Hematopoietic multipotent progenitor cell treated with erythropoietin and hydrocortisone succinate and interleukin-3 and kit ligand, for 4 days (in vitro differentiated cells): ENCODE measurements around the gene CHAMP1.
"Not testable (repeated sequence)": the region's sequence is repeated elsewhere in the genome, so short reads cannot be mapped to it uniquely, and the experiment has no call there.

Source experiments
- DNase-seq: peaks from one replicate; pipeline ENCODE4 v3.0.0-alpha.2; 2015

The CHAMP1 gene

GRCh38 chr13:114303700-114304327 lies 10.5 kb upstream of the CHAMP1 start:
- no peak for DNase-seq

- no peak for DNase-seq
Observed at GRCh38 chr13:114304346-114305034, 9.8 kb upstream of the CHAMP1 start.

- no peak for DNase-seq
Observed at GRCh38 chr13:114309086-114309485, 5.2 kb upstream of the CHAMP1 start.

GRCh38 chr13:114309806-114310410 lies 4.4 kb upstream of the CHAMP1 start:
- DNase-seq: no peak

- no peak for DNase-seq
Observed at GRCh38 chr13:114310956-114311355, 3.3 kb upstream of the CHAMP1 start.

- DNase-seq: no peak
Observed at GRCh38 chr13:114311387-114311786, 2.9 kb upstream of the CHAMP1 start.

- no peak for DNase-seq
Observed at GRCh38 chr13:114311908-114312307, 2.4 kb upstream of the CHAMP1 start.

- peak; percentile 20 for DNase-seq
Observed at GRCh38 chr13:114313061-114313860, 1.0 kb upstream of the CHAMP1 start.

GRCh38 chr13:114315074-114315785 lies 927 bp downstream of the CHAMP1 start:
- DNase-seq: peak; percentile 37

GRCh38 chr13:114318624-114319023 lies 4.3 kb downstream of the CHAMP1 start:
- DNase-seq: peak; percentile 28

GRCh38 chr13:114319441-114319913 lies 5.2 kb downstream of the CHAMP1 start:
- DNase-seq: no peak

- peak; percentile 89 for DNase-seq
Observed at GRCh38 chr13:114320065-114320464, 5.8 kb downstream of the CHAMP1 start.

GRCh38 chr13:114321256-114321655 lies 7.0 kb downstream of the CHAMP1 start:
- DNase-seq: no peak

- no peak for DNase-seq
Observed at GRCh38 chr13:114323349-114323748, 9.0 kb downstream of the CHAMP1 start.

- no peak for DNase-seq
Observed at GRCh38 chr13:114324334-114324733, 10.0 kb downstream of the CHAMP1 start.

- DNase-seq: peak; percentile 48
Observed at GRCh38 chr13:114325729-114326128, 11.4 kb downstream of the CHAMP1 start.

GRCh38 chr13:114328034-114328433 lies 13.7 kb downstream of the CHAMP1 start:
- DNase-seq: no peak

GRCh38 chr13:114328595-114328994 lies 14.3 kb downstream of the CHAMP1 start:
- no peak for DNase-seq

GRCh38 chr13:114330086-114330485 lies 15.8 kb downstream of the CHAMP1 start:
- DNase-seq: no peak

- not testable (repeated sequence) for DNase-seq
Observed at GRCh38 chr13:114333881-114334280, 19.6 kb downstream of the CHAMP1 start.

GRCh38 chr13:114334305-114335053 lies 20.2 kb downstream of the CHAMP1 start:
- DNase-seq: no peak

GRCh38 chr13:114336457-114336856 lies 22.2 kb downstream of the CHAMP1 start:
- not testable (repeated sequence) for DNase-seq
